Measurements from ENCODE around the gene PLPPR3.

The PLPPR3 gene

DNA sequence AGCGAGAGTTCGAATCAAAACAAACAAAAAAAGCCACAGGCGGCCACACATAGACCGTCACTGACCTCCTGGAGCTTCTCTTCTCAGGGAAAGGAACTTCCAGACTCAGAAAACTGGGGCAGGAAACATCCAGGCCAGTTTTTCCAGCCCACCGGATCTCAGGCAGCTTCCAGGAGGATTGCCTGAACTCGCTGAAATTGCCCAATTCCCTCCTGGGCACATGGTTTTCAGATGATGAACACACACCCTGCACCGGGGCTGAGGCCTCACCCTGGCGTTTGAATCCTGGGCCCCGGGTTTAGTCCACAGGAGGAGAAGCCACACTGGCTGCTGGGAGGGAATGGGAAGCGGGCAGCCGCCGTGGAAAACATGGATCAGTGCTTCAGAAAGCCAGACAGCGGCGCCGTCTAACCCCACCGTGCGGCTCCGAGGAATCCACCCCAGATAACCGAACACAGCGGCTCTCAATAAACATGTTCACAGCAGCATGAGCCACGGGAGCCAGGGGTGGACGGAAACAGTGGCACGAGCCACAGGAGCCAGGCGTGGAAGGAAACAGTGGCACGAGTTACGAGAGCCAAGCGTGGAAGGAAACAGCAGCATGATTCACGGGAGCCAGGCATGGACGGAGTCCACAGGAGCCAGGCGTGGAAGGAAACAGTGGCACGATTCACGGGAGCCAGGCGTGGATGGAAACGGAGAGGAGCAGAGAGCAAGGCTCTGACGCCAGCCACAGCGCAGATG, 42.7 kb downstream of the PLPPR3 start:
- TF ChIP-seq GATA3 (IDR thresholded peaks at IDR 0.05; ENCODE audit: low read depth, low read length) = no peak
- TF ChIP-seq GATA2 (IDR thresholded peaks at IDR 0.05; ENCODE audit: low read depth, low read length) = no peak

DNA sequence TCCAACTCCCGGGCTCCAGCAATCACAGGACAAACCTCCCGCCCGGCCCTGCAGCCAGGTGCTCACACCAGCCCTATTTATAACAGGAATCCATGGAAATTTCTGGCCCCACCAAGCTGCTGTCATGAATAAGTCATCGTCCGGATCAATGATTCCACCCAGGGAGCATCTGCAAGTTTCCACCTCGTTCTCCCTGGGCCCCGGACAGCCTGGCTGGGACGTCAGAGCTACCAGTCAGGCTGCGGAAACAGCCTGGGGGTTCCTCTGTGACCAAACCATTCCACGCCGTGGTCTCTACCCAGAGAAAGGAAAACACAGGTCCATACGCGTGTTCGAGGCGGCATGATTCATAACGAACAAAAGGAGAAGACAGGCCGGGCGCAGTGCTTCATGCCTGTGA, 45.2 kb downstream of the PLPPR3 start:
- TF ChIP-seq GATA2 (IDR thresholded peaks at IDR 0.05; ENCODE audit: low read depth, low read length) = no peak
- no peak for TF ChIP-seq GATA3 (IDR thresholded peaks at IDR 0.05; ENCODE audit: low read depth, low read length)

DNA sequence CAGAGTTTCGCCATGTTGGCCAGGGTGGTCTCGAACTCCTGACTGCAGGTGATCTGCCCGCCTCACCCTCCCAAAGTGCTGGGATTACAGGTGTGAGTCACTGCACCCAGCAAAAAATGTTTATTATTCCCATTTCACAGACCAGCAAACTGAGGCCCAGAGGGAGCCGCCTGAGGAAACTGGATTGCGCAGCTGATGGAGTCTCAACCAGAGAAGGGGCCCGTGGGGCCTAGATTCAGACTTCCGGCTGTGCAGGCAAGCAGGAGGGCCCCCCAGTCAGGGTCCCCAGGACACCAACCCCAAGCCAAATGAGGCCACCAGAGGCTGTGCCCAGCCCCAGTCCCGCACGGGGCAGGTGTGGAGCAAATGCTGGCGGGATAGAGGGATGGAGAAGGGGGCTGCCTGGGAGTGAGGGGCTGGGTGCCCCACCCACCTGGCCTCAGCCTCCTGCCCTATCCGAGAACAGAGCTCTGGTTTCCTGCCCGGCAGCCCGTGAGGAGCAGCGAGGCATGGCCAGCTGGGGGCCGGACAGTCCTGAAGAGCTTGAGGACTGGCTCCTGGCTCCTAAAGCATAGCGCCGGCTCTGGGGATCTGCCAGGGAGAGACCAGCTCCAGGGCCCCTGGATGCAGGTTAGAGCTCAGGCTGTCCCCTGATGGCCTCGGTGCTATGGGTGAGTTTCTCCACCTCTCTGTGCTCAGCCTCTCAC, 48.9 kb downstream of the PLPPR3 start:
- TF ChIP-seq GATA3 (IDR thresholded peaks at IDR 0.05; ENCODE audit: low read depth, low read length) (no peak), GATA2 (IDR thresholded peaks at IDR 0.05; ENCODE audit: low read depth, low read length) (no peak)

DNA sequence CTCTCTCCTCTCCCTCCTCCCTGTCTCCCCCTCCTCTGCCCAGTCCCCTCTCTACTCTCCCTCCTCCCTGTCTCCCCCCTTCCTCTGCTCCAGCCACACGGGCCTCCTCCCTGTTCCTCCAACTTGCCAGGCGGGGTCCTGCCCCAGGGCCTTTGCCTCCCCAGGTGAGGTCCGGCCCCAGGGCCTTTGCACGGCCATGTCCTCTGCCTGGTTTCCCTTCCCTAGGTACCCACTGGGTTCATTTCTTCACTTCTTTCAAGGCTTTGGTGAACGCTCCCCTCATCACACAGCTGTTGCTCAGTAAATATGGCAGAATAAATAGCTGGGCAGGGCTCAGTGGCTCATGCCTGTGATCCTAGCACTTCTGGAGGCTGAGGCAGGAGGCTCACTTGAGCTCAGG, 49.7 kb downstream of the PLPPR3 start:
- no peak for TF ChIP-seq GATA2 (IDR thresholded peaks at IDR 0.05; ENCODE audit: low read depth, low read length)
- no peak for TF ChIP-seq GATA3 (IDR thresholded peaks at IDR 0.05; ENCODE audit: low read depth, low read length)

DNA sequence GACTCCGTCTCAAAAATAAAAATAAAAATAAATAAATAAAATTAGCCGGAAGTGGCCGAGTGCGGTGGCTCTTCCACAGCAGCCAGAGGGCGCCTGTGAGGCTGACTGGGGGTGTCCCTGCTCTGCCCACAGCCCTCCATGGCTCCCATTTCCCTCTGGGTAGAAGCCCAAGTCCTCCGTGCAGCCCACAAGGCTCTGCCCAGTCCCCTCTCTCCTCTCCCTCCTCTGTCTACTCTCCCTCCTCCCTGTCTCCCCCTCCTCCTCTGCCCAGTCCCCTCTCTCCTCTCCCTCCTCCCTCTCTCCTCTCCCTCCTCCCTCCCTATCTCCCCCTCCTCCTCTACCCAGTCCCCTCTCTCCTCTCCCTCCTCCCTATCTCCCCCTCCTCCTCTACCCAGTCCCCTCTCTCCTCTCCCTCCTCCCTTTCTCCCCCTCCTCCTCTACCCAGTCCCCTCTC, 50.4 kb downstream of the PLPPR3 start:
- TF ChIP-seq GATA2 (IDR thresholded peaks at IDR 0.05; ENCODE audit: low read depth, low read length) (no peak), GATA3 (IDR thresholded peaks at IDR 0.05; ENCODE audit: low read depth, low read length) (no peak)

DNA sequence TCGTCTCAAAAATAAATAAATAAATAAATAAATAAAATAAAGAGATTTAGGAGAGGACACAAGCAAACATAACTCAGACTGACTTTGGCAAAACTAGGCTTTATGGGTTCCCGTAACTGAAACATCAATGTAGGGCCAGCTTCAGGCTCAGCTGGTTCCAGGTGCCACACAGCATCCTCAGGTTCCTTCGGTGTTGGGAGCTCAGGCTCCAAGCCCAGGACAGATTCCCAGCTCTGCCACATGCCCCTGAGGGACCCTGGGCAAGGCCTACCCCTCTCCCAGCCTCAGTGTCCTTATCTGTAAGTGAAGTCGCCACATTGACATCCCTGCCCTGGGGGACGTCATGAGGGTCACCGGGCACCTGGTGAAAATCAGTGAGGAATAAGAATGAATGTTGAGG, 52.1 kb downstream of the PLPPR3 start:
- no peak for TF ChIP-seq GATA2 (IDR thresholded peaks at IDR 0.05; ENCODE audit: low read depth, low read length)
- TF ChIP-seq GATA3 (IDR thresholded peaks at IDR 0.05; ENCODE audit: low read depth, low read length) = no peak

DNA sequence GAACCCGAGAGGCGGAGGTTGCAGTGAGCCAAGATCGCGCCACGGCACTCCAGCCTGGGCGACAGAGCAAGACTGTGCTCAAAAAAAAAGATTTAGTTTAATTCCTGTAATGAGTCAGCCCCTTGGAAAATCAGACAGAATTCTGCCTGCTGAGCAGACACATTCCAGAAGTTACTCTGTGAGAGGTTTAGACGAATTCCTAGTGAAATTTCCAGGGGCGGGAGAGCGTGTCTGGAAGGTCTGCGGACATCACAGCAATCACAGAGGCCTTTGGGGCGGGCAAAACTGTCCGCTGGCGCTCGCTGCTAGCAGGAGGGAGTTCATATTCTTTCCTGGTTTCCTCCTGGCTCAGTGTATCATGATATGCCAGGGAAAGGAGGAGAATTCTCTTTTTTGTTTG, 53.3 kb downstream of the PLPPR3 start:
- TF ChIP-seq GATA2 (IDR thresholded peaks at IDR 0.05; ENCODE audit: low read depth, low read length) (no peak), GATA3 (IDR thresholded peaks at IDR 0.05; ENCODE audit: low read depth, low read length) (no peak)

DNA sequence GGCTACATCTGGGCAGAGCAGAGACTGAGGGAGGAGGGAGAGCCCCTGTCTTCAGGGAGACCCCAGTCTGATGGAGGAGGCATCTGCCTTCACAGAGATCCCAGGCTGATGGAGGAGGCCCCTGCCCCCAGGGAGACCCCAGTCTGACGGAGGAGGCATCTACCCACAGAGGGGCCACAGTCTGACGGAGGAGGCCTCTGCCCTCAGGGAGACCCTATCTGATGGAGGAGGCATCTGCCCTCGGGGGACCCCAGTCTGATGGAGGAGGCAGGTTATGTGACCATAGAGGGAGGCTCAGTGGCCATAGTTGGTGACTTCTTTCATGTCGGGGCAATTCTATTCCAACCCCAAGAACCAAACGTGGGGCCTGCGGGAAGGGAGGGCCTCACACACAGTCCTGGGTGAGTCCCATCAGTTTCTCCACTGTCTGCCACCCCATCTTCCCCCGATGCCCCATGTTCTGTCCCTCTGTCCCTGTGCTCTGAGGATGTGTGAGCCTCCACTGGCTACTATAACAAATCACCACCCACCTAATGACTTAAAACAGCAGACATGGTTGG, 56.5 kb downstream of the PLPPR3 start:
- TF ChIP-seq GATA3 (IDR thresholded peaks at IDR 0.05; ENCODE audit: low read depth, low read length) = no peak
- no peak for TF ChIP-seq GATA2 (IDR thresholded peaks at IDR 0.05; ENCODE audit: low read depth, low read length)

DNA sequence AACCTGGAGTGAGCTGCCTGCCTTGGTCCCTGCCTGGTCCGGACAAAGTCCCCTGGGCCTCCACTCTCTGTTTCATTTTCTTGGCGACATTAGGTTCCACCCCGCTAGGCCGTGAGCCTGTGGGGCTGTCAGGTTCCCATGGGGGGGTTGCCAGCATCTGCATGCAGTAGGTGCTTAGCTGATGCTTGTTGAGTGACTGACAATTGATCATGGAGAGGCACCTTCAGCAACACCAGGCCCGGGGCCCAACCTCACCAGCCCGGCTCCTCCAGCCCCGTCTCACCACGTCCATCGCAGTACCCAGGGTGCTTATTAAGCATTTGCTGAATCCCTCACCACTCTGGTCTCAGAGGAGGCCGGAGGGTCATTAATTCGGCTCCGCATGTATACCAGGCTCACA, 57.5 kb downstream of the PLPPR3 start:
- TF ChIP-seq GATA3 (IDR thresholded peaks at IDR 0.05; ENCODE audit: low read depth, low read length) (no peak), GATA2 (IDR thresholded peaks at IDR 0.05; ENCODE audit: low read depth, low read length) (no peak)

DNA sequence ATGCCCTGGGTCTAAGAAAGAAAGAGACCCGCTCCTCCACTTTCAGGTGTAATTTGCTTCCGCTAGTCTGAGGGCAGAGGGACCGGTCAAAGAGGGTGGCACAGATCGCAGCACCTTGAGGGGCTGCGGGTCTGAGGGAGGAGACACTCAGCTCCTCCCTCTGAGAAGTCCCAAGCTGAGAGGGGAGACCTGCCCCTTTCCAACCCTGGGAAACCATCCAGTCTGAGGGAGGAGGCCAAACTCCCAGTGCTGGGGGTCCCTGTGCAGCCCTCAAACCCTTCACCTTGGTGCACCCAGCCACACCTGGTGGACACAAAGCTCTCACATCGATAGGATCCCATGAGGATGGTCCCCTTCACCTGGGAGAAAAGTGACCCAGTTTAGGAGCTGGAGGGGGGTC, 57.9 kb downstream of the PLPPR3 start:
- no peak for TF ChIP-seq GATA3 (IDR thresholded peaks at IDR 0.05; ENCODE audit: low read depth, low read length)
- no peak for TF ChIP-seq GATA2 (IDR thresholded peaks at IDR 0.05; ENCODE audit: low read depth, low read length)

DNA sequence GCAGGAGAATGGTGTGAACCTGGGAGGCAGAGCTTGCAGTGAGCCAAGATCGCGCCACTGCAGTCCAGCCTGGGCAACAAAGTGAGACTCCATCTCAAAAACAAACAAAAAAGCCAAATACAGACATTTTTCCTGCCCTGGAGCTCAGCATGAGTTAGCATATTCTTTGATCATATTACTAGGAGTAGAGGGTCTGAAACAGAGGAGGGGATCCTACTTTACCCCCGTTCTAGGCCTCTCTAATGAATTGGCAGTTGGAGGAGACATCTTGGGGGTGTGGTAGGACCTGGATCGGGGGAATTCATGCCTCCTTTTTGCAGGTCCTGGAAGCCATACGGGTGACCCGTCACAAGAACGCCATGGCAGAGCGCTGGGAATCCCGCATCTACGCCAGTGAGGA, 58.6 kb downstream of the PLPPR3 start:
- TF ChIP-seq GATA3 (IDR thresholded peaks at IDR 0.05; ENCODE audit: low read depth, low read length) (no peak), GATA2 (IDR thresholded peaks at IDR 0.05; ENCODE audit: low read depth, low read length) (no peak)

Measured in SH-SY5Y (cell line).